Endothelial cell of umbilical vein (primary cell): ENCODE measurements around the gene FMN1.

Source experiments
- EZH2 ChIP-seq: IDR thresholded peaks from 2 replicates; pipeline ENCODE4 v1.6.1; 2012; ENCODE audit warnings: borderline replicate concordance, low read depth, mild to moderate bottlenecking, moderate library complexity, low read length, inconsistent platforms; ENCODE audit not compliant: severe bottlenecking
- GATA2 ChIP-seq: IDR thresholded peaks from 2 replicates; pipeline ENCODE4 v1.7.0; 2011; ENCODE audit warnings: low read depth, mild to moderate bottlenecking, moderate library complexity, mixed read lengths, low read length; ENCODE audit not compliant: insufficient read length, insufficient read depth
- MYC ChIP-seq: IDR thresholded peaks from one replicate; pipeline ENCODE4 v1.6.1; 2011; ENCODE audit warnings: mild to moderate bottlenecking, low read depth, low read length
- POLR2AphosphoS5 ChIP-seq: IDR thresholded peaks from 2 replicates; pipeline ENCODE4 v1.6.1; 2012; ENCODE audit warnings: low read depth, mild to moderate bottlenecking, control low read depth, low read length, moderate library complexity; ENCODE audit not compliant: insufficient read depth
- TF ChIP-seq, protein P1 (sequence below), 2 donors: IDR thresholded peaks; 1 replicate in 1 of 2; 2 replicates in 1 of 2; pipeline ENCODE4 v1.5.1; 2011; ENCODE audit warnings: low read length in 2 of 2, mild to moderate bottlenecking in 2 of 2, moderate library complexity in 2 of 2, control low read depth in 1 of 2, inconsistent platforms in 1 of 2, low read depth in 1 of 2; ENCODE audit not compliant: insufficient read depth in 1 of 2; ENCODE audit errors: extremely low read depth in 1 of 2
- TF ChIP-seq, protein P2 (sequence below): IDR thresholded peaks from 2 replicates; pipeline ENCODE4 v1.6.1; 2011; ENCODE audit not compliant: insufficient read depth, insufficient read length

DNA sequence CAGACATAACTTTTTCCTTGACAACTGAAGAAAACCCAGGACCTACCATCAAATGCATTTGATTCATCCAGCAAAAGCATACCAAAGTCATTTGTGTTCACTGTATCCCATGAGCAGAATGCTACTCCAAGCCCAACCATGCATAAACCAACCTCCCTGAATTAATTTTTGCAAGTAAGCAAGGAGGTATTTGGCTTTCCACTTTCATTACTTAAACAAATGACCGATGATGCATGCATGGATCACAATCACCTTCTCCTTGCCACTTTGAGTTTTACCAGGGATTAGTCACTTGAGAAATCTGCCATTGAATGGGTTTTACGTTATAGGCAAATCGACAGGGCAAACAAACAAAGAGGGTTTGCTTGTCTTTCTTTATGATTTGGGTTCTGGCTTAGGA, 214.8 kb downstream of the FMN1 start:
- TF ChIP-seq, protein P1, sequence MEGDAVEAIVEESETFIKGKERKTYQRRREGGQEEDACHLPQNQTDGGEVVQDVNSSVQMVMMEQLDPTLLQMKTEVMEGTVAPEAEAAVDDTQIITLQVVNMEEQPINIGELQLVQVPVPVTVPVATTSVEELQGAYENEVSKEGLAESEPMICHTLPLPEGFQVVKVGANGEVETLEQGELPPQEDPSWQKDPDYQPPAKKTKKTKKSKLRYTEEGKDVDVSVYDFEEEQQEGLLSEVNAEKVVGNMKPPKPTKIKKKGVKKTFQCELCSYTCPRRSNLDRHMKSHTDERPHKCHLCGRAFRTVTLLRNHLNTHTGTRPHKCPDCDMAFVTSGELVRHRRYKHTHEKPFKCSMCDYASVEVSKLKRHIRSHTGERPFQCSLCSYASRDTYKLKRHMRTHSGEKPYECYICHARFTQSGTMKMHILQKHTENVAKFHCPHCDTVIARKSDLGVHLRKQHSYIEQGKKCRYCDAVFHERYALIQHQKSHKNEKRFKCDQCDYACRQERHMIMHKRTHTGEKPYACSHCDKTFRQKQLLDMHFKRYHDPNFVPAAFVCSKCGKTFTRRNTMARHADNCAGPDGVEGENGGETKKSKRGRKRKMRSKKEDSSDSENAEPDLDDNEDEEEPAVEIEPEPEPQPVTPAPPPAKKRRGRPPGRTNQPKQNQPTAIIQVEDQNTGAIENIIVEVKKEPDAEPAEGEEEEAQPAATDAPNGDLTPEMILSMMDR (IDR thresholded peaks at IDR 0.05; ENCODE audit: extremely low read depth in 1 of 2, insufficient read depth in 1 of 2, low read depth in 1 of 2, low read length in 2 of 2), result no peak
- TF ChIP-seq EZH2 (no peak), MYC (no peak), POLR2AphosphoS5 (no peak), GATA2 (no peak)
- TF ChIP-seq, protein P2, sequence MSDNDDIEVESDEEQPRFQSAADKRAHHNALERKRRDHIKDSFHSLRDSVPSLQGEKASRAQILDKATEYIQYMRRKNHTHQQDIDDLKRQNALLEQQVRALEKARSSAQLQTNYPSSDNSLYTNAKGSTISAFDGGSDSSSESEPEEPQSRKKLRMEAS, result no peak
